ENCODE measurements around the gene SEC14L1.
"Not testable (repeated sequence)": the region's sequence is repeated elsewhere in the genome, so short reads cannot be mapped to it uniquely, and the experiment has no call there.

The SEC14L1 gene

DNA sequence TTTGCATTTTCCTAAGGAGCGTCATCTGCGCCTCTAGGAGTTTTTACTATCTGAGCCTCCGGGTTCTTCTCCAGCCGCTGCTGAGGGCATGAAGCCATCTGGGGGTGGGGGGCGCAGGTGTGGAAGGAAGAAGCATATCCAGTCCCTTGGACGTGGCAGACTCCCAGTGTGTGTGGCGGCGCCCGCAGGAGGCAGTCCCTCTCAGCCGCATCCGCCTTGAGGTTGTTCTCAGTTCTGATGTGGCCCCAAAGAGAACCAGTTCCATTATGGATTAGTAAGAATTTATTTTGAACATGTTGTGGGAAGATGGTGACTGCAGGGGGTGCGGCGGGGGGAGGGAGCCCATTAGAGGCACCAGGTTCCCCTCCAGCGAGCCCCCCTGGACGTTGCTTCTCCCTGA lies 100.2 kb downstream of the SEC14L1 start:
- DNase-seq (ENCODE audit: low read depth): no peak

DNA sequence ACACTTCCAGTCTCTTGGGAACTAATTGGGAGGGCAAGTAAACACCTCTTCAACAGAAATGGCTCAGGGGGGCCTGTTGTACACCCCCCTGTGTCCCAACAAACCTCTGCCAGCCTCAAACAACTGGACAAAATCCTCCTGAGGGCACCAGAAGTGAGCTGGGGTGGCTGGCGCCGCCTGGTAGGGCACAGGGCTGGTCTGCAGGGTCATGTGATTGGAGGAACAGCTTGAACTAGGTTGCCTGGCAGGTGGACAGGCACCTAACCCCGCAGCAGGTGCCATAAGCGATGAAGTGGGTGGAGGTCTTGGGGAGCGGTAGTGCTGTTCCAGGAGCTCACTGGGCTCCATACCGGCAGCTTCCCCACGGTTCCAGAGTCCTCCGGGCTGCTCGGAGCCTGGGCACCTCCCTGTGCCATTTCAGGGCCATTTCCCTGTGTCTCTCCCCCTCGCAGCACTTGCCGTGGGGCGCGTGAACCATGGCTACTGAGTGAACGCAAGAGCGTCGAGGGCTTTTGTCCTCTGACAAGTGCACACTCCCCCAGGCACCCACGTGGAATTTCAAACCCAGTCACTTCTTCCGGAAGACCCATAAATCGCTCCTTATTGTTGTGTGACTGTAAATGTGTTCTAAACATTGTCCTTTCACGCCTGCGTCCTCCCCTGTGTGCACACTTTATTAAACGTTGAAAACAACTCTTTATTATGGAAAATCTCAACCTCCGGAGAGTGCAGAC lies 101.5 kb downstream of the SEC14L1 start:
- DNase-seq (ENCODE audit: low read depth): no peak

DNA sequence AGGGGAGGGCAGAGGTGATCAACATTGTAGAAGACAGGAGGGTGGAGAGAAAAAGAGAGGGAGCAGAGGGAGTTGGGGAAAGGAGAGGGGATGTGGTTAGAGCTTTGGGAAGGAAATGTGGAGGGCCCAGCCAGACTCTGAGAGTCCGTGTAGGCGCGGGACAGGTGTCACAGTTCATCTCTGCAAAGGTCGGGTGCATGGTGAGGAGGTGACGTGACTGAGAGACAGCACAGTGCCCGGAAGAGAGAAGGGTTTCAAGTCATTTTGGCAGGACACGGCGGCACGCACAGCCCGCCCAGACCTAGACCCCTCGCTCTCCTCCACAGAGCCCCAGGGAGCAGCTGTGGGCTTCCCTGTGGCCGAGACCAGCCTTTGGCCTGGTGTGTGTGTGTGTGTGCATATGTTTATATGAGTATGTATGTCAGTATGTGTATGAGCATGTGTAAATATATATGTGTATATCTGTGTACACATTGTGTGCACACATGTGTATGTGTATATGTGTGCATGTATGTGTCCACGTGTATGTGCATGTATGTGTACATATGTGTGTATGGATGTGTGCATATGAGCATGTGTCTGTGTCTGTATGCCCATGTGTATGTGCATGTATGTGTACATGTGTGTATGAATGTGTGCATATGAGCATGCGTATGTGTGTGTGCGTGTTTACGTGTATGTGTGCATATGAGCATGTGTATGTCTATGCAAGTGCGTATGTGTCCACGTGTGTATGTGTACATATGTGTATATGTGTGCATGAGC lies 104.6 kb downstream of the SEC14L1 start:
- no peak for DNase-seq (ENCODE audit: low read depth)

DNA sequence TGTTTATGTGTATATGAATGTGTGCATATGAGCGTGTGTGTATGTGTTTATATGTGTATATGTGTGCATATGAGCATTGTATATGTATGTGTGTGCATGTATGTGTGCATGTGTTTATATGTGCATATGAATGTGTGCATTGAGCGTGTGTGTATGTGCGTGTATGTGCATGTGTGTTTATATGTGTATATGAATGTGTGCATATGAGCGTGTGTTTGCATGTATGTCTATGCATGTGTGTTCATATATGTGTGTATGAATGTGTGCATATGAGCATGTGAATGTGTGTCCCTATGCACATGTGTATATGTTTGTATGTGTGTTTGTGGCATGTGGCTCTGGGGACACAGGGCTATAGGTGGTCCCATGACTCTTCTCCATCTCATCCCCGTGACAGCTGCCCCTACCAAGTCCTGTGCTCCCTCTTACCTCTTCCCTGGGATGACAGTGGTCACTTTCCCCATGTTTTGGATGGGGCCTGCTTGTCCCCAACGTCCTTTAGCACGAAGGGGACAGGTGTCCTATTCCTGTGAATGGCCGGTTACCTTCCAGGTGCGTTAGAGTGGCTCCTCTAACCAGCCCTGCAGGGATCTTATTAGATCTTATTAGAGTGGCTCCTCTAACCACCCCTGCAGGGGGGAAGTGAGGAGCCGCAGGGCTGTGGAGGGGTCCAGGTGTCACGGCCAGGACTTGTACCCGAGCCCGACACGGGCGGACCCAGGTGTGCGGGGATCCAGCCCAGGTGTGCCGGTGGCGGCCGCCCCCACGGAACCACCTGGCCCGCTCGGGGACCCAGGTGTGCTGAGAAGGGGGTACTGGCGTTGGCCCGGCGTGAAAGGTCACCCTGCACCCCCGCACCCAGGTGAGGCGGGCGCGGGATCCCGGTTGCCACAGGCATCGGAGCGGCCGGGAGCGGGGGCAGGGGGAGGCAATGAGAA lies 105.6 kb downstream of the SEC14L1 start:
- no peak for DNase-seq (ENCODE audit: low read depth)

DNA sequence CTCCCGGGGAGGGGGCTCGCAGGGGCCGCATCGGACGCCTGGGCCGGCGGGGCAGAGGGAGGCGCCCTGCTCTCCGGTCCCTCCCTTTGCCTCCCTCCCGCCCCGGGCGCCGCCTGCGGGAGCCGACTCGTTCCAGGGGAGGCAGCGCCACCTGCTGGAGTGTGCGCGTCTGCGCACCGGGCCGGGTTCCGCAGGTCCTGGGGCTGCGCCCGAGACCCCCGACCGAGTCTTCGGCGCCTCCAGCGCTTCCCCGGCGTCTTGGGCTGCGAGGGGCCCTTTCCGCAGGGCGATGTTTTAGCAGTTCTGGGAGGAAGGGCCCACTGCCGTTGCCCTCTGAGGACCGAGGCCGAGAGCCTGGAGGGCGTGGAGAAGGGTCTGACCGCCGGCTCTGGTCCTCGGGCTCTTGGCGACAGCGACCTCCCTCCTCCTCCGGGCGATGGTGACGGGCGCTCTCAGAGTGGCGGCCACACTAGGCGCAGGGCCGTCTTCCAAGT lies 106.3 kb downstream of the SEC14L1 start:
- no peak for DNase-seq (ENCODE audit: low read depth)

DNA sequence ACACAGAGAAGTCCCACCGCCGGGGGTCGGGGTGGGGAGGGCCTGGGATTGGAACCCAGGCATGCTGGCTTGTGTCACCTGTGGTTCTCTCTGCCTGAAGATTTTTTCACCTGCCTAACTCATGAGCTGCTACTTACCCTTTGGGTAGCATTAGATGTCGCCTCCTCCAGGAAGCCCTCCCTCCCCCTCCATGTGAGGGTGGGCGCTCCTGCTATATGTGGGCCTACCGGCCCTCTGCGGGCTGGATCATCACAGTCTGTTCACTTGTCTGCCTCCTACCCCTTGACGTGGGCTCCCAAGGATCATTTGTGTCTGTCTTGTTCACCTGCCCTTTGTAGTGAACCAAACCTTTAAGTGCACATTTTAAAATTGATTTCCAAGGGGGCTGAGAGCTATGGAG lies 106.8 kb downstream of the SEC14L1 start:
- no peak for DNase-seq (ENCODE audit: low read depth)

DNA sequence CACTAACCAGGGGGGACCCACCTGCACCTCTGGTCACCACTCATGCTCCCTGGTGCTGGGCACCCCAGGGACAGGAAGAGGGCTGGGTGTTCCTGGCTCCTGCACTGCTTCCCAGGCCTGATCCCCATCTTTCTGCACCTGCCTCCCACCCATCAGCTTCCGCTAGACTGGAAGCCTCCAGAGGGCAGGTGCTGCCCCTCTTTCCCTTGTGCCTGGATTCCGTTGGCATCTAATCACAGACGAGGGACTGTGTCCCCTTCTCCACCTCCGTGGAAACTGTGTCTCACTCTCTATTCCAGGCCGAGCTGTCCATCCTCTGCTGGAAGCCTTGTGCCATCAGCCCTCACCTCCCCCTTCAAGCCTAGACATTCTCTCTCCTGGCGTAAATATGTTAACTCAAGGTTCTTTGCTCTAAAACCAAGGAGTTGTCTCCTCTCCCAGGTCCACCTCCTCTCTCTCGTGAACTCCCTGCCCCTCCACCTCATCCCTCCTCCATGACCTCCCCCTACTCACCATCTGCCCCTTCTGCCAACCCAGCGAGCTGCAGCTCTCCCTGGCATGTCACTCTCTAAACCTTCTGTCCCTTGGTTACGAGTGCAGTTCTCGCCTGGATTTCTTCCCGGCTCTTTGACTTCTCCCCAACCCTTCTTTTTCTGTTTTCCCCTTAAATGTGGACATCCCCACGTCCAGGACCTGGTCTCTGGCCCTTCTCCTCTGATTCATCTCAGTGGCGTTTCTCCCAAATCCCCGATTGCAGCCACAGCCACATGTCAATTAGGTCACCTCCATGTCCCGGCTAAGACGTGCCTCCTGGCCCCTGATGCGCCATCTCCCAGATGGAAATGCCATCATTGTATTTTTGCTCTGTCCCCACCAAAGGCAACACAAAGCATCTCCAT lies 107.7 kb downstream of the SEC14L1 start:
- DNase-seq (ENCODE audit: low read depth): no peak

DNA sequence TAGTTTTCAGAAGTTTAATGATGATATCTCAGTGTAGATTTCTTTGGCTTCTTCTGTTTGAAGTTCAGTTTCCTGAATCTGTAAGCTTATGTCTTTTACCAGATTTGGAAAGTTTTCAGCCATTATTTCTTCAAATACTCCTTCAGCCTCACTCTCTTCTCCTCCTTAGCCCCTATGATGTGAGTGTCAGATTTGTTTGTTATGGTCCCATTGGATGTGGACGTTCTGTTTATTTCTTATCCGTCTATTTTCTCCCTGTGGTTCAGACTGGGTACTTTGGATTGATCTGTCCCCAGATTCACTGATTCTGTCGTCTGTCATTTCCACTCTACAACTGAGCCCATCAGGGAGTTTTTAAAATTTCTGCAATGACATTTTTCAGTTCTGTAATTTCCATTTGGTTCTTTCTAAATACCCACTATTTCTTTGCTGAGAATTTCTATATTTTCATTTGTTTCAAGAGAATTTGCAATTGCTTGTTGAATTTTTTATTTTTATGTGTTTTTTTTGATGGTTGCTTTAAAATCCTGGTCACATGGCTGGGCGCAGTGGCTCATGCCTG lies 110.9 kb downstream of the SEC14L1 start:
- DNase-seq (ENCODE audit: low read depth): no peak

DNA sequence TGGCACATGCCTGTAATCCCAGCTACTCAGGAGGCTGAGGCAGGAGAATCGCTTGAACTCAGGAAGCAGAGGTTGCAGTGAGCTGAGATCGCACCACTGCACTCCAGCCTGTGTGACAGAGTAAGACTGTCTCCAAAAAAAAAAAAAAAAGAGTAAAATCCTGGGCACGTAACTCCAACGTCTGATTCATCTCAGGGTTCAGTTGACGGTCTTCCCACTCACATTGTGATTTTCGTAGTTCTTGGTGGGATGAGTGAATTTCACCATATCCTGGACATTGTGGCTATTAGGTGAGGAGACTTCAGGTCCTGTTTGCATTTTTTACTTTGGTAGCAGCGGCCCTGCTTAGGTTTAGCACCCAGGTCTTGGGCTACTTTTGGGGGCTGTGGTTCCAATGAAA lies 111.5 kb downstream of the SEC14L1 start:
- peak; percentile 30 for DNase-seq (ENCODE audit: low read depth)

DNA sequence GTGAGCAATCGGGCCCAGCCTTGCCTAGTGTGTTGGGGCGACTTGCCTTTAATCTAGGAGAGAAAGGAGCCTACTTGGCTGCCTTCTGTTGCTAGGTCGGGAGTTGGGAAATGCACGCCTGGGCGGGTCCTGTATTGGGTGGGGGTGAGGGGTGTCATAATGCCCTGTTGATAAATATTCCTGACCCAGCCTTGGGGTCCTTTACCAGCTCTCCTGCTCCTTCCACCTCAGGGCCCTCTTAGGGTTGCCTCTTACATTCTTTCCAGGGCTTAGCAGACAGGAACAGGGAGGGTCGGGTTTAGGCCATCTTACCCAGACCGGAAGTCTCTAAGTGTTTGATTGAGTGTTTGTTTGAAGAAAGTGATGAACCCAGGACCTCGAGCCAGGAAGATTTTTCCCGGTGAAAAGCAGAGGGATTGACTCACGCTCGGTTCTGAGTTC lies 112.9 kb downstream of the SEC14L1 start:
- no peak for DNase-seq (ENCODE audit: low read depth)

DNA sequence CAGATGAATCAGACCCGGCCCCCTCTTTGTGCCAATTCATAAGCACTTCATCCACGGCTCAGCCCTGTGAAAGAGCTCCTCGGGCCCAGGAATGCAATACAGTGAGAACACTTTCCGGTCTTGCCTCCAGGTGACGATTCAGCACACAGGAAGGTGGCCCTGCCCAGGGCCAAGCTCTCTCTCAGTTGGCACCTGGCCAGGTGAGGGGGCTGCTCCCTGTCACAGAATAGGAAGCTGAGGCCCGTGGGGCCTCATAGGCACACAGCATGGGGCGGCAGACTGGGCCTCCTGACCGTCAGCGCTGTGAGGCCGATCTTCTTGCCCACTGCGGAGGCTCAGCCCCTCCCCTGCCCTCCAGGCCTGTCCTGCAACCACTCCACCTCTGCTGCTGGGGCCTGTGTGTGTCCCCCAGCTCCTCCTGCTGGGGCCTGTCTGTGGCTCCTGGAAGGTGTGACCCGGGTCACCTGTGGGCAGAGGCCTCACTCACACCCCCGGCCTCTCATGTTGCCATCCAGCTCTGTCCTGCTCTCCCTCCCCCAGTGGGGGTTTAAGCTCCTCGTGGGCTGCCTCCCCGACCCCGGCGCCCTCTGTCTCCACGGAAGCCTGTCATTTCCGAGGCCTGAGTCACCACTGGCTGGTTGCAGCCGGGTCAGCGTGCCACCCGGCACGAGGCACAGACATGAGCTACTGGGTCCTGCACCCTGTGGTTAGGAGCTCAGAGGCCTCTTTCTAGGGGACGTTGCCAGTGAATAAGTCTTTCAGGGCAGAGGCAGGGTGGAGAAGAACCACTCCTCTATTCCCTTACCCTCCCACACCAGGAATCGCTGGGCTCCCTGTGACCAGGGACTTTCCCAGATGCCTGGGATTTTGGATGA lies 114.4 kb downstream of the SEC14L1 start:
- DNase-seq (ENCODE audit: low read depth): no peak

DNA sequence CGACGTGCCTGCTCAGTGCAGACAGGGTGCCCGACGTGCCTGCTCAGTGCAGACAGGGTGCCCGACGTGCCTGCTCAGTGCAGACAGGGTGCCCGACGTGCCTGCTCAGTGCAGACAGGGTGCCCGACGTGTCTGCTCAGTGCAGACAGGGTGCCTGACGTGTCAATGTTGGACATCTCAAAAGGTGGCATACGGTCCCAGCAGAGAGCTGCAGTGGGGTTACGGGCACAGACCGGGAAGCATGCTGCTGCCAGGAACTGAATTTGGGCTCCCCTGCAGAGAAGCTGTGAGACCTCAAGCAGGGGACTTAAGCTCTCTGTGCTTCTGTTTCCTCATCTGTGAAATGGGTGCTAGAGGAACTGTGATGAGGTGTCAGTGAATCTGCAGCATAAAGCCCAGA lies 115.2 kb downstream of the SEC14L1 start:
- DNase-seq (ENCODE audit: low read depth): not testable (repeated sequence)

DNA sequence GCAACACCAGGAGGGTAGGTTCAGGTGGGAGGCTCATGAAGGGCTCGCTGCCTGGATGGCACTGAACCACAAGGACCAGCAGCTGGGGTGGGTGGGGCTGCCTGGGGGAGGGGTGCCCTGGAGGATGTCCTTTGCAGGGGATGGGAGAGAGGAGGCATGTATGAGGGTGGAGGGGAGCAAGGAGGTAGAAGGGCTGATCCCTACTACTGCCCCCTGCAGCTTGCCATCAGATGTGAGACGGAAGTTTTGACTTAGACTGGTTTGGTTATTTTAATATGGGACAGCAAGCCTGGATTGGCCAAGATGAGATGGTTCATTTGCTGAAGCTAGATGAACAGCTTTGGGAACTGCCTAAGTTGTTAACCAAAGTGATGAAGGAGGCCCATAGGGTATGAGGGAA lies 115.9 kb downstream of the SEC14L1 start:
- no peak for DNase-seq (ENCODE audit: low read depth)

DNA sequence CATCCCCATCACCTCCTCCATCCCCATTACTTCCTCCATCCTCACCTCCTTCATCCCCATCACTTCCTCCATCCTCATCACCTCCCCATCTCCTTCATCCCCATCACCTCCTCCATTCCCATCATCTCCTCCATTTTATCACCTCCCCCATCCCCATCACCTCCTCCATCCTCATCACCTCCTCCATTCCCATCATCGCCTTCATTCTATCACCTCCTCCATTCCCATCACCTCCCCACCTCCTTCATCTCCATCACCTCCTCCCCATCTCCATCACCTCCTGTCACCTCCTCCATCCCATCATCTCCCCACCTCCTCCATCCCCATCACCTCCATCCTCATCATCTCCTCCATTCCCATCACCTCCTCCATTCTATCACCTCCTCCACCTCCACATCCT lies 116.4 kb downstream of the SEC14L1 start:
- DNase-seq (ENCODE audit: low read depth): no peak

DNA sequence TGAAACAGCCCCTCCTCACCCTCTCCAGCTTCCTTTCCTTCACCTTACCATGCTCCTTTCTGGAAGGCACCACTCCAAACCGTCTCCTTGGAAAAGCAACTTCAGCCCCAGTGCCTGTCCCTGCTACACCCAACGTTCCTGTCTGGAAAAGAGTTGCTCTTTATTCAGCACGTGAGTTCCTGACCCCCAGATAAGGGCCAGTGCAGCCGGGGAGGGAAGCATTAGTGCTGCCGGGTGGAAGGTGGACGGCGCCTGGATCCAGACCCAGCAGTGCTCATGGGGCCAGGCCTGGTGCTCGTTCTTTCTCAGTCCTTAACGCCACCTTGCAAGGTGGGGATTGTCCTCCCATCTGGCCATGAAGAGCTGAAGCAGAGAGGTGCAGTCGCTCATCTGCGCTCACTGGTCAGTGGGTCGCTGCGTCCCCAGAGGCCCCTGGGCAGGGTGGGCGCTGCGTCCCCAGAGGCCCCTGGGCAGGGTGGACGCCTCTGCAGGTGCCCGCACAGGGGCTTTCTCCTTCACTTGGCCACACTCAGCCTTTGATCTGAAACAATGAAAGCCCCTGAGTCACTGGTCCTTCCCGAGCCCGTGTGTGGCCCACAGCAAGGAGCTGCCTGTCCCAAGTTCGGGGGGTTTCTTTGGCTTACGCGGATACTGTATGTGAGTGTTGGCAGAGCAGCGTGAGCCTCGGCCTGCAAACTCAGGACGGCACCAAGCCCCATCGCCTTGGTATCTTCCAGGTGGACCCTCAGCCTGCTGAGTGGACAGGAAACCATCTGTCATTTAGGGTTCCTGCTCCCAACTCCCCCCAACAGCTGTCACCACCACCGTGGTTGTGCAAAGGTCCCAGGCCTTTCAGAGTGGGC lies 117.1 kb downstream of the SEC14L1 start:
- no peak for DNase-seq (ENCODE audit: low read depth)

DNA sequence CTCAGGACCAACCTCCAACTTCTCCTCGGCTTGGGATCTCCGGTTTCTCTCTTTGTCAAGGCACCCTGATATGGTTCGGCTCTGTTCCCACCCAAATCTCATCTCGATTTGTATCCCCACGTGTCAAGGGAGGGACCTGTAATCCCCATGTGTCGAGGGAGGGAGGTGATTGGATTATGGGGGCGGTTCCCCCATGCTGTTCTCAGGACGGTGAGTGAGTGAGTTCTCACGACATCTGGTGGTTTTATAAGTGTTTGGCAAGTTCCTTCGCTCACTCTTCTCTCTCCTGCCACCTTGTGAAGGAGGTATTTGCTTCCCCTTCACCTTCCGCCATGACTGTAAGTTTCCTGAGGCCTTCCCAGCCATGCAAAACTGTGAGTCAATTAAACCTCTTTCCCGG lies 117.9 kb downstream of the SEC14L1 start:
- no peak for DNase-seq (ENCODE audit: low read depth)

DNA sequence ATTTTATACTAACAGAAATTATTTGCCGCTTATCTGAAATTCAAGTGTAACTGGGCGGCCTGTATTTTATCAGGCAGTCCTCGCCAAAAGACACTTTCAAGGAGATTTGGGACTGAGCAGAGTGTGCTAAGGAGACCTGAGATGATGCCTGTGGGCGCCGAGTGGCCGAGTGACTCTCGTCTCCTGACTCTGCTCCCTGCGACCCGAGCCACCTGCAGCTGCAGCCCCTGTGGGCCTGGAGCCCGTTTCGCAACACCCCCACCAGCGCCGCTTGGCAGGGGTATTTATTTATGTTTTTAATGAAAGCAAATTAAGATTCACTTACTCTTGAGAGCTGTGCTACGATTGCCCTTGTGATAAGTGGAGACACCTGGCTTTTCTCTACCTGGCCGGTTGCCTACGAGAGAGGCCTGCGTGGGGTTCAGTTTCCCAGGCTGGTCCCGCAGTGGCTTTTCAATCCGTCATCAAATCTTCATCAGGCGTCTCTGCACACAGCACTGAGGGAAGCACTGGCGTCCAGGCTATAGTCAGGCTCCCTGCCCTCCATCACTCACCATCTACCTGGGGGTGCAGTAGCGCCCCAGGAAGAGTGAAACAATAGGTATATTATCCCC lies 124.0 kb downstream of the SEC14L1 start:
- DNase-seq (ENCODE audit: low read depth): no peak

DNA sequence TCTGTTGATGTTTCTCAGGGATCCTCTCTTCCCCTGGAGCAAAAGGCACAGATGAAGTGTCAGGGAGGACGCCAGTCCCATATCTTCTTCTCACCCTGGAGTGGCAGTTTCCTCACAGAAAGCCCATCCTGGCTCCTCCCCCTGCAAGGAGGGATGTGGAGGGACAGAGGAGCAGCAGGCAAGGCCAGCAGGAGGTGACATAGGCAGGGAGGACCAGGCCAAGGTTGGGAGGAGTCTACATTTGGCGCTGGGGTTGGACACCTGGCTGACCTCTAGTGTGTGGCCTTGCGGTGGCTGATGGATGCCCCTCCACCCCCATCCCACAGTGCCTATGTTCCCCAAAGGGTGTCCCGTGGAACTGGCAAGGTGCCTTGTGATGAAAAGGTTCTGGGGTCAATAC lies 125.4 kb downstream of the SEC14L1 start:
- DNase-seq (ENCODE audit: low read depth): no peak
